HG02852 (cell line): ENCODE measurements around the gene TMEM14A.

ENCODE experiments used
- ATAC-seq: cut with Tn5 transposase; IDR thresholded peaks from one replicate; pipeline ENCODE4 v1.9.1; 2021; ENCODE audit warnings: mild to moderate bottlenecking, moderate library complexity; ENCODE audit not compliant: unreplicated experiment

Gene TMEM14A

GRCh38 chr6:52733172-52733571 lies 62.3 kb downstream of the TMEM14A start:
- ATAC-seq: no peak

- no peak for ATAC-seq
Observed at GRCh38 chr6:52734072-52734471, 63.2 kb downstream of the TMEM14A start.

- ATAC-seq: no peak
Observed at GRCh38 chr6:52735071-52735470, 64.2 kb downstream of the TMEM14A start.

- no peak for ATAC-seq
Observed at GRCh38 chr6:52736145-52736544, 65.2 kb downstream of the TMEM14A start.
